Tongue (tissue), 3 donors: ENCODE measurements around the gene CNFN. TPM values are rescaled to one million over a fixed set of nuclear protein-coding genes. Genes with fewer than 3 reads are reported as not detected.
"Not testable (repeated sequence)": the region's sequence is repeated elsewhere in the genome, so short reads cannot be mapped to it uniquely, and the experiment has no call there.

Experiments used
- DNase-seq: peaks from one replicate; pipeline ENCODE4 v3.0.0-alpha.2; 2015
- small RNA-seq: library from RNA; depleted of rRNA; stranded (forward); fragments of <200 nt; gene quantifications from one replicate; pipeline ENCODE3, GENCODE V24; 2014; ENCODE audit warnings: low replicate concordance
- total RNA-seq: library from RNA; depleted of rRNA; stranded (reverse); fragments of >200 nt; gene quantifications from one replicate; pipeline ENCODE4 v1.2.3, GENCODE V29; 2014

The CNFN gene
- total RNA-seq, 1 donor from 2014 or later = 1.6 TPM

- no peak for DNase-seq
Measured at GRCh38 chr19:42349378-42350107, 40.6 kb downstream of the CNFN start.

GRCh38 chr19:42348211-42348610 is 41.9 kb downstream of the CNFN start:
- DNase-seq = no peak

- DNase-seq = no peak
Measured at GRCh38 chr19:42345191-42345812, 44.8 kb downstream of the CNFN start.

- no peak for DNase-seq
Measured at GRCh38 chr19:42344336-42344893, 45.7 kb downstream of the CNFN start.

GRCh38 chr19:42343344-42344110 is 46.6 kb downstream of the CNFN start:
- no peak for DNase-seq

- DNase-seq = not testable (repeated sequence)
Measured at GRCh38 chr19:42339922-42340321, 50.2 kb downstream of the CNFN start.

- DNase-seq = not testable (repeated sequence)
Measured at GRCh38 chr19:42339126-42339860, 50.8 kb downstream of the CNFN start.

Small RNA genes within 50 kb of the gene (small RNA-seq; reads per million reads assigned to genes)
- gene MIR8077 = not detected

Other genes starting within 250 kb of the CNFN start
- gene DEDD2, start 172.6 kb downstream of the CNFN start, total RNA-seq = 21.1 TPM
- 8.5 TPM for gene ZNF526, start 170.0 kb downstream of the CNFN start, total RNA-seq
- 23.6 TPM for gene GSK3A, start 147.7 kb downstream of the CNFN start, total RNA-seq
- gene ERF, start 135.2 kb downstream of the CNFN start, total RNA-seq = 31.1 TPM
- gene CIC, start 121.0 kb downstream of the CNFN start, total RNA-seq = 33.7 TPM
- gene PRR19, start 88.2 kb downstream of the CNFN start, total RNA-seq = 0.62 TPM
- gene PAFAH1B3, start 87.7 kb downstream of the CNFN start, total RNA-seq = 30.3 TPM
- not detected for gene TMEM145, start 77.0 kb downstream of the CNFN start, total RNA-seq
- 27.9 TPM for gene MEGF8, start 64.7 kb downstream of the CNFN start, total RNA-seq
- 14.2 TPM for gene LIPE, start 37.1 kb upstream of the CNFN start, total RNA-seq
- 2.2 TPM for gene CXCL17, start 52.6 kb upstream of the CNFN start, total RNA-seq
- gene CEACAM1, start 138.2 kb upstream of the CNFN start, total RNA-seq = 3.8 TPM
- gene CEACAM8, start 204.6 kb upstream of the CNFN start, total RNA-seq = not detected